Suprapubic skin (tissue), 4 donors: ENCODE data around the gene ALDH1L1. TPM values are rescaled to one million over a fixed set of nuclear protein-coding genes. Genes with fewer than 3 reads are reported as not detected.

Source experiments
- DNase-seq, 2 donors: peaks; one replicate each; pipeline ENCODE4 v3.0.0-alpha.2; 2019; ENCODE audit warnings: low spot score in 2 of 2
- H3K27ac ChIP-seq: fragments of 200-600 bp; sonication (generic); one replicate; pipeline ENCODE4 v1.5.1; 2019
- H3K27me3 ChIP-seq: fragments of 200-600 bp; sonication (generic); one replicate; pipeline ENCODE4 v1.5.1; 2019
- H3K36me3 ChIP-seq: fragments of 200-600 bp; sonication (generic); one replicate; pipeline ENCODE4 v1.5.1; 2019
- H3K4me1 ChIP-seq: fragments of 200-600 bp; sonication (generic); one replicate; pipeline ENCODE4 v1.5.1; 2019
- H3K4me3 ChIP-seq: fragments of 200-600 bp; sonication (generic); one replicate; pipeline ENCODE4 v1.5.1; 2019; ENCODE audit warnings: mild to moderate bottlenecking
- H3K9me3 ChIP-seq: fragments of 200-600 bp; sonication (generic); one replicate; pipeline ENCODE4 v1.5.1; 2019
- EP300 ChIP-seq: sonication (generic); formaldehyde crosslinking; IDR thresholded peaks from one replicate; pipeline ENCODE4 v1.6.1; 2017; ENCODE audit warnings: antibody characterized with exemption
- POLR2A ChIP-seq, 2 donors: fragments of 450-650 bp; IDR thresholded peaks; one replicate each; pipeline ENCODE4 v1.6.1; 2017; ENCODE audit warnings: antibody characterized with exemption in 2 of 2, mild to moderate bottlenecking in 2 of 2, moderate library complexity in 2 of 2
- POLR2AphosphoS5 ChIP-seq, 3 donors: sonication (generic); formaldehyde crosslinking; IDR thresholded peaks; one replicate each; pipeline ENCODE4 v1.6.1; 2017; ENCODE audit warnings: antibody characterized with exemption in 3 of 3
- WGBS: methylation state at CpG from one replicate; pipeline ENCODE4 v1.1.5; 2018; 5-methylcytosine and 5-hydroxymethylcytosine counted together
- total RNA-seq, 4 donors: library from RNA; depleted of rRNA; stranded (reverse); fragments of >200 nt; gene quantifications; one replicate each; pipeline ENCODE4 v1.1.0, GENCODE V29; 2016
- TF ChIP-seq, protein P1 (sequence below), 2 donors: fragments of 200-600 bp in 1 of 2; fragments of 450-650 bp in 1 of 2; sonication (generic) in 1 of 2; IDR thresholded peaks; one replicate each; pipeline ENCODE4 v1.5.1; 2016 to 2019; ENCODE audit warnings: antibody characterized with exemption in 2 of 2, mild to moderate bottlenecking in 1 of 2, moderate library complexity in 1 of 2

ALDH1L1 gene
- total RNA-seq, 4 donors from 2014 or later = 5.1 to 8.5 (median 7.4) TPM

- Histone ChIP-seq H3K4me1 (peaks cover 9% of the 10 kb centered on the region), H3K27ac (no peak overlapping the region), H3K4me3 (no peak overlapping the region), H3K9me3 (no peaks in the 10 kb centered on the region), H3K27me3 (no peaks in the 10 kb centered on the region), H3K36me3 (no peaks in the 10 kb centered on the region)
- TF ChIP-seq POLR2AphosphoS5 (IDR thresholded peaks at IDR 0.05) (no peak), POLR2A (IDR thresholded peaks at IDR 0.05) (no peak), EP300 (no peak)
- TF ChIP-seq, protein P1, sequence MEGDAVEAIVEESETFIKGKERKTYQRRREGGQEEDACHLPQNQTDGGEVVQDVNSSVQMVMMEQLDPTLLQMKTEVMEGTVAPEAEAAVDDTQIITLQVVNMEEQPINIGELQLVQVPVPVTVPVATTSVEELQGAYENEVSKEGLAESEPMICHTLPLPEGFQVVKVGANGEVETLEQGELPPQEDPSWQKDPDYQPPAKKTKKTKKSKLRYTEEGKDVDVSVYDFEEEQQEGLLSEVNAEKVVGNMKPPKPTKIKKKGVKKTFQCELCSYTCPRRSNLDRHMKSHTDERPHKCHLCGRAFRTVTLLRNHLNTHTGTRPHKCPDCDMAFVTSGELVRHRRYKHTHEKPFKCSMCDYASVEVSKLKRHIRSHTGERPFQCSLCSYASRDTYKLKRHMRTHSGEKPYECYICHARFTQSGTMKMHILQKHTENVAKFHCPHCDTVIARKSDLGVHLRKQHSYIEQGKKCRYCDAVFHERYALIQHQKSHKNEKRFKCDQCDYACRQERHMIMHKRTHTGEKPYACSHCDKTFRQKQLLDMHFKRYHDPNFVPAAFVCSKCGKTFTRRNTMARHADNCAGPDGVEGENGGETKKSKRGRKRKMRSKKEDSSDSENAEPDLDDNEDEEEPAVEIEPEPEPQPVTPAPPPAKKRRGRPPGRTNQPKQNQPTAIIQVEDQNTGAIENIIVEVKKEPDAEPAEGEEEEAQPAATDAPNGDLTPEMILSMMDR (IDR thresholded peaks at IDR 0.05) = no peak
- peak; percentile 41 to 68 for DNase-seq
- 87% methylated on average over 13 of the region's 19 CpGs for WGBS
Observed at GRCh38 chr3:126130981-126131745, 49.2 kb downstream of the ALDH1L1 start.

GRCh38 chr3:126130081-126130855, 50.1 kb downstream of the ALDH1L1 start:
- 50% methylated on average over 11 of the region's 15 CpGs for WGBS
- Histone ChIP-seq H3K27ac (no peak overlapping the region), H3K4me3 (no peak overlapping the region), H3K4me1 (peaks cover 9% of the 10 kb centered on the region), H3K27me3 (no peaks in the 10 kb centered on the region), H3K36me3 (no peaks in the 10 kb centered on the region), H3K9me3 (no peaks in the 10 kb centered on the region)
- peak; percentile 48 to 64 for DNase-seq
- TF ChIP-seq POLR2A (IDR thresholded peaks at IDR 0.05) (no peak), EP300 (no peak), POLR2AphosphoS5 (IDR thresholded peaks at IDR 0.05) (no peak)
- TF ChIP-seq, protein P1 (IDR thresholded peaks at IDR 0.05) = no peak

DNA sequence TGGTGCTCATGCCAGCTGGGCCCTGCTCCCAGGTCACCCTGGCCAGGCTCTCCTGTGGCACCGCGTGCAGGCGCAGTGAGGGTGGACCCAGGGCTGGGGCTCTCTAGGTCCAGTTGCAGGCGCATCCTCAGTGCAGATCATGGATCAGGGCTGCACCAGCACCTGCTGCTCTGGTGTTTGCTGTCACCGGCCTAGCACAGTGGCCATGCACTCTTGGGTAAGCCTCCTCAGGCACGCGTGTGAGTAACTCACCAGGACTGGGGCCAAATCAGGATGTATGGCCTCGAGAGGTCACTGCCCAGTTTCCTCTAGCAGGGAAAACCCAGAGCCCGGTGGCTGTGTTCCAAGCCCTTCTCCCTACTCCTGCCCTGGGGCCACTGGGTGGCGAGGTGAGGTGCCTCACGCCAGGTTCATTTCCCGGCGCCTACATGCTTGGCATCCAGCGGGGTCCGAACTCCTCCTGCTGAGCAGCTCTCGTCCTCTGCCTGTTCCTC, 50.9 kb downstream of the ALDH1L1 start:
- Histone ChIP-seq H3K9me3 (no peaks in the 10 kb centered on the region), H3K27ac (no peak overlapping the region), H3K4me3 (no peak overlapping the region), H3K27me3 (no peaks in the 10 kb centered on the region), H3K4me1 (peaks cover 9% of the 10 kb centered on the region), H3K36me3 (no peaks in the 10 kb centered on the region)
- TF ChIP-seq, protein P1 (IDR thresholded peaks at IDR 0.05) = no peak
- TF ChIP-seq POLR2AphosphoS5 (IDR thresholded peaks at IDR 0.05) (no peak), POLR2A (IDR thresholded peaks at IDR 0.05) (no peak), EP300 (no peak)
- peak; percentile 68 to 80 for DNase-seq
- WGBS = 56% methylated on average over 8 of the region's 16 CpGs

DNA sequence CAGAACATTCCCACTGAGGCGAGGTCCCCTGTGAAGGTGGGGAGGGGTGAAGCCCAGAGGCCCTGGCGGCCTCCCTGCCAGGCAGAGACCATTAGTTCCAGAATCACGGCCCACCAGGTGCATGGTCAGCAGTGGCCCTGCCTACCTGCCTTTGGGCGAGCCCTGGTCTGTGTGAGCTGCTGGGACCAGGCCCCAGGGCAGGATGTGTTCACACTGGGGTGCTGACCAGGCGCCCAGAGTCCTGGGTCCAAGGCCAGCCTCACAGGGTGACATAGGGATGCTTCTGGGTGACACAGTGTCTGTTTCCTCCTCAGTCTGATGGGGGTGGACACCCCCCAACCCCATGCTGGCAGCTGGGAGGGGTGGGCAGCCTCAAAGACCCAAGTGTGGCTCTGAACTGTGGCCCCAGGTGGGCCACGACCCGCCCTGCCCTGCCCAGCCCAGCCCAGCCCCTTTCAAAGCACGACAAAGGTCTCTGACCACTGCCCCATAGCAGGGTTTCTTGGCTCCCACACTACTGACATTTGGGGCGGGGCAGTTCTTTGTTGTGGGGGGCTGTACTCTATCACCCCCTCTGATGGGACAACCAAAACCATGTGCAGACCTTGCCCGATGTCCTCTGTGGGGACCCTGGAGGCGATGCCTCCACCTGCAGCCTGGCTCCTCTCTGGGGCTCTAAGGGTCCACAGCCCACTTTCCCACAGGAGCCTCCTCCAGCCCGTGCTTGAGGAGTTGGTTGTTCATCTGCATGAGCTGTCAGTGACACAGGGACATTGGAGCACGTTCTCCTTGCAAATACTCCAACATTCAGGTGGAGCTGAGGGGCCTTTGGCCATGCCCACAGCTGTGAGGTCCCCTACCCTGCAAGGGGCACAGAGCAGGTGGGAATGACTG, 51.6 kb downstream of the ALDH1L1 start:
- TF ChIP-seq POLR2A (IDR thresholded peaks at IDR 0.05) (no peak), POLR2AphosphoS5 (IDR thresholded peaks at IDR 0.05) (no peak), EP300 (no peak)
- TF ChIP-seq, protein P1 (IDR thresholded peaks at IDR 0.05) = no peak
- peak; percentile 33 to 74 for DNase-seq
- no peaks in the 10 kb centered on the region for H3K9me3 ChIP-seq
- WGBS = 88% methylated on average over 4 of the region's 13 CpGs
- no peak overlapping the region for H3K27ac ChIP-seq
- H3K36me3 ChIP-seq = no peaks in the 10 kb centered on the region
- H3K4me1 ChIP-seq = peaks cover 6% of the 10 kb centered on the region
- H3K4me3 ChIP-seq = no peak overlapping the region
- H3K27me3 ChIP-seq = no peaks in the 10 kb centered on the region
